ENCODE results near the gene MYO3B. TPM values are rescaled to one million over a fixed set of nuclear protein-coding genes. Genes with fewer than 3 reads are reported as not detected.

MYO3B gene
- total and polyA plus RNA-seq, 8 donors, result 1.3 to 4.1 (median 2.6) TPM; not detected in 1

DNA sequence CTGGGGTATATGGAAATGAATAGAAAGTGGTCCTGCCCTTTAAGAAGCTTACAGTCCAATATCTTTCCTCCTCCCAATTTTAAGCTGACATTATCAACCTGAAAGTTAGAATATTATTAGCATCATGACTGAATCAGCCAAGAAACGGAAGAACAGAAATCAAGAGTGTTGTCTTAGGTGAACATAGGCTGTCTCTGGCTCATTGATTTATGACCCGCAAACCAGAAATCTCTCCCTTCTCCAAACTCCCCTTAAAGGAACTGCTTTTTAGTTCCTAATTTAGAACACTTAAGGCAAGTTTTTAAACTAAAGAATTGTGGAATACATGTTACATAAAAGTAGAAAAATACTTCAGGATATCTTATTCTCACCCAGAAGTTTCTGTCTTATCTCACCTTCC, 62.7 kb downstream of the MYO3B start:
- Histone ChIP-seq H3K4me1 (no peaks in the 10 kb centered on the region), H3K36me3 (no peaks in the 10 kb centered on the region), H3K27ac (no peak overlapping the region), H3K9me3 (no peaks in the 10 kb centered on the region), H3K27me3 (peaks cover 0 to 9% of the 10 kb centered on the region in 2 donors), H3K4me3 (no peak overlapping the region)
- ATAC-seq (no peak), DNase-seq (no peak)
- intact Hi-C loops (cut with DNase I), result no loop called here
- TF ChIP-seq, protein P1, sequence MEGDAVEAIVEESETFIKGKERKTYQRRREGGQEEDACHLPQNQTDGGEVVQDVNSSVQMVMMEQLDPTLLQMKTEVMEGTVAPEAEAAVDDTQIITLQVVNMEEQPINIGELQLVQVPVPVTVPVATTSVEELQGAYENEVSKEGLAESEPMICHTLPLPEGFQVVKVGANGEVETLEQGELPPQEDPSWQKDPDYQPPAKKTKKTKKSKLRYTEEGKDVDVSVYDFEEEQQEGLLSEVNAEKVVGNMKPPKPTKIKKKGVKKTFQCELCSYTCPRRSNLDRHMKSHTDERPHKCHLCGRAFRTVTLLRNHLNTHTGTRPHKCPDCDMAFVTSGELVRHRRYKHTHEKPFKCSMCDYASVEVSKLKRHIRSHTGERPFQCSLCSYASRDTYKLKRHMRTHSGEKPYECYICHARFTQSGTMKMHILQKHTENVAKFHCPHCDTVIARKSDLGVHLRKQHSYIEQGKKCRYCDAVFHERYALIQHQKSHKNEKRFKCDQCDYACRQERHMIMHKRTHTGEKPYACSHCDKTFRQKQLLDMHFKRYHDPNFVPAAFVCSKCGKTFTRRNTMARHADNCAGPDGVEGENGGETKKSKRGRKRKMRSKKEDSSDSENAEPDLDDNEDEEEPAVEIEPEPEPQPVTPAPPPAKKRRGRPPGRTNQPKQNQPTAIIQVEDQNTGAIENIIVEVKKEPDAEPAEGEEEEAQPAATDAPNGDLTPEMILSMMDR (IDR thresholded peaks at IDR 0.05), result no peak

DNA sequence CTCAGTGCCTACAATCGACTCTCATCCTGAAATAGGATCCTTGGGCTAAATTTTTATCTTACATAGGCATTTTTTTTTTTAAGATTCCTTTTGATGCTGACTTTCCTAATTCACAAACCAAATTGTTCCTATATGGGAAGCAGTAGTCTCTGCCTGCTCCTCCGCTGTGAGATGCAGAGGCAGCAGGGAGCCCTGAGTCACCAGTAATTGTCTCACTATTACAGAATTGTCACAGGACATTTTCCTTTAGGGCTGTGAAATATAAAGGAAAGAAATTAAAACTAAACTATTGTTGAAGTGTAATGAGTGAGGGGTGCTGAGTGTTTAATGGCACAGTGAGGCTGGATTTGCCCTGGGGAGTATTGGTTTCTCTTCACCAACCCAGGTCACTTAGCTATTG, 63.8 kb downstream of the MYO3B start:
- intact Hi-C loops (cut with DNase I), result no loop called here
- no peaks in the 10 kb centered on the region for H3K9me3 ChIP-seq
- no peak overlapping the region for H3K27ac ChIP-seq
- no peak for ATAC-seq
- TF ChIP-seq, protein P1 (IDR thresholded peaks at IDR 0.05), result no peak
- H3K36me3 ChIP-seq, result no peaks in the 10 kb centered on the region
- no peak overlapping the region for H3K4me3 ChIP-seq
- H3K4me1 ChIP-seq, result no peaks in the 10 kb centered on the region
- peaks cover 0 to 9% of the 10 kb centered on the region in 2 donors for H3K27me3 ChIP-seq
- DNase-seq, result no peak

DNA sequence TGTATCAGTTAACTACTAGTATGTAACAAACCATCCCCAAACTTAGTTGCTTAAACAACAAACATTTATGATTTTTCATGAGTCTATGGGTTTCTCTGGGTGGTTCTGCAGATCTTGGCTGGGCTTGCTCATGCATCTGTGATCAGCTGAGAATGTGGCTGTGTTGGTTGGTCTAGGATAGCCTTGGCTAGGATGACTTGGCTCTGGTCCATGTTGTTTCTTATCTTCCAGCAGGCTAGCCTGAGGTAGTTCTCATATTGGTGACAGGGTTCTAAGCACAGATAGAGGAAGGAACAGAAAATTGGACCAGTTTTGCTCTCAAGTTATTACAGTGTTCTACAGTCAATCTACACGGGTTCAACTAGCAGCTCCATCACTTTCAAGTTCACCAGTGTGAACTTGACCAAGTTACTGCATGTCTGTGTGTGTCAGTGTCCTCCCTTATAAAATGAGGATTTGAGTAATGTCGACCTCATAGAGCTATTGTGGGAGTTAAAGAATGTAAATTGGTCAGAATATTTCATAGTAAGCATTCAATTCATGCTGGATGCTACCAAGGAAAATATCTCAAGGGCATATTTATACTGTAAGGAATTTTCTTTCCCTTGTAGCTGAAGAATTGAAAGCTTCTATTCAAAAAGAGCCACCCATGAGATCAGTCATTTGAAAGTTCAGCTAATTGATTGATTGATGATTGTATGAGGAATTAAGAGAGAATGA, 65.3 kb downstream of the MYO3B start:
- DNase-seq, result no peak
- H3K27me3 ChIP-seq, result peaks cover 0 to 5% of the 10 kb centered on the region in 2 donors
- H3K4me3 ChIP-seq, result no peak overlapping the region
- no peak for ATAC-seq
- TF ChIP-seq, protein P1 (IDR thresholded peaks at IDR 0.05), result no peak
- no peaks in the 10 kb centered on the region for H3K9me3 ChIP-seq
- no peaks in the 10 kb centered on the region for H3K36me3 ChIP-seq
- intact Hi-C loops (cut with DNase I), result no loop called here
- H3K4me1 ChIP-seq, result no peaks in the 10 kb centered on the region
- no peak overlapping the region for H3K27ac ChIP-seq

DNA sequence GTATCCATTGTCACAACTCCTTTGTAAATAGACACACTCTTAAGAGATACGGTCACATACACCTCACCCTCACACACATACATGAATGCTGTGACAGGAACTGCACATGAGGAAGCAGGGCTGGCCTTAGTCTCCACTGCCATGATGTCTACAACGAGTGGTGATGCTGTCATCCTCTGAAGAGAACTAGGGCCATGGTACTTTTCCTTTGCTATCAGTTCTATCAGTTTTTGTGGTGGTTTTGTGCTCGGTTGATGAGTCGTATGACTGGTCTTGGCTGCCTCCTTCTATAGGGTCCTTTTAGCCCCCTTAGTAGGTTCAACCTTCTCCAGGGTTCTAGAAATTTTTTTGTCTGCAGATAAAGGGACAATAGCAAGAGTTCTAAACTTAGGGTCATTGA, 66.0 kb downstream of the MYO3B start:
- Histone ChIP-seq H3K27ac (no peak overlapping the region), H3K9me3 (no peaks in the 10 kb centered on the region), H3K36me3 (no peaks in the 10 kb centered on the region), H3K27me3 (peaks cover 0 to 5% of the 10 kb centered on the region in 2 donors), H3K4me3 (no peak overlapping the region), H3K4me1 (no peaks in the 10 kb centered on the region)
- TF ChIP-seq, protein P1 (IDR thresholded peaks at IDR 0.05), result no peak
- ATAC-seq (no peak), DNase-seq (no peak)
- intact Hi-C loops (cut with DNase I), result no loop called here

DNA sequence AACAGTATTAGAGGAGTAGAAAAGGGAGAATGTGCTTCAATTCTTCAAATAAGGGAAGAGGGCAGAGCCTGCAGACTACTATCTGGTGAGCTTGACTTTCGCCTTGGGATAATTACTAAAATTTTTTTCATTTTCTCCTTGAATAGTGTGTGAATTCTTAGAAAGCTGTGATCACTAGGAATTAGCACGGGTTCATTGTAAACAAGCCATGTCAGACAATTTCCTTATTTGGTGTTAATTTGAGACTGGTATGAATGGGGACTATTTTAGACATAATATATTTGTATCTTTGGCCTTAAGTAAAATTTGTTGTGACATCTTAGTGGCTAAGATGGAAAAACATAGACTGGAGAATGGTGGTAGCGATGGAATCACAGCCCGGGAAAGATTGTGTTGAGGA, 66.6 kb downstream of the MYO3B start:
- Histone ChIP-seq H3K9me3 (no peaks in the 10 kb centered on the region), H3K36me3 (no peaks in the 10 kb centered on the region), H3K4me1 (no peaks in the 10 kb centered on the region), H3K27me3 (peaks cover 0 to 5% of the 10 kb centered on the region in 2 donors), H3K27ac (no peak overlapping the region), H3K4me3 (no peak overlapping the region)
- intact Hi-C loops (cut with DNase I), result no loop called here
- no peak for ATAC-seq
- DNase-seq, result no peak
- TF ChIP-seq, protein P1 (IDR thresholded peaks at IDR 0.05), result no peak

All from left lung (tissue), 10 donors.